Astrocyte of the spinal cord (primary cell): Measurements from ENCODE around the gene ADAMTS5.

Experiments
- DNase-seq: peaks from one replicate; pipeline ENCODE4 v3.0.0; 2011; ENCODE audit warnings: low read depth, low spot score
- H3K4me3 ChIP-seq: 2 replicates; pipeline ENCODE4 v1.5.1; 2011; ENCODE audit warnings: low read depth, mild to moderate bottlenecking, low read length, moderate library complexity
- in situ Hi-C: cut with HindIII; loops from 2 replicates; pipeline ENCODE4 v1.10.0; 2017; ENCODE audit warnings: low sequenced_read_pairs
- TF ChIP-seq, protein P1 (sequence below): IDR thresholded peaks from 2 replicates; pipeline ENCODE4 v1.5.1; 2012; ENCODE audit warnings: low read depth, mild to moderate bottlenecking, low read length, inconsistent platforms

ADAMTS5 gene

DNA sequence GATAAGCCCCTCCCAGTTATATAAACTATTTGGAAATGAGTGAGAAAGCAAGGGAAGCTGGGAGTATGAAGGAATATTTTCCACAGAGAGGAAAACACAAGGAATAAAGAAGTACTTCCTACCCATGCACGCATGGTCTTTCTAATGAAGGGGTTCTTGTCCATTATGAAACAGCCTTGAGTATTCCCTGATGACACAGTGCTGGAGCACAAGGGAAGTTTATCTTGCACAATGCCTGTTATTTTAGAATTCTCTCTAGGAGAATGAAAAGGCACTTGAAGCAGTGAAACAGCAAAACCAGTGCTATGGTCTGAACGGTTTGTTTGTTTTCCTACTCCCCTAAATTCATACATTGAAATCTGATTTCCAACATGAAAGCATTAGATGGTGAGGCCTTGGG, 83.1 kb downstream of the ADAMTS5 start:
- in situ Hi-C loops, result no loop called here
- no peak for DNase-seq
- H3K4me3 ChIP-seq, result no peak overlapping the region
- TF ChIP-seq, protein P1, sequence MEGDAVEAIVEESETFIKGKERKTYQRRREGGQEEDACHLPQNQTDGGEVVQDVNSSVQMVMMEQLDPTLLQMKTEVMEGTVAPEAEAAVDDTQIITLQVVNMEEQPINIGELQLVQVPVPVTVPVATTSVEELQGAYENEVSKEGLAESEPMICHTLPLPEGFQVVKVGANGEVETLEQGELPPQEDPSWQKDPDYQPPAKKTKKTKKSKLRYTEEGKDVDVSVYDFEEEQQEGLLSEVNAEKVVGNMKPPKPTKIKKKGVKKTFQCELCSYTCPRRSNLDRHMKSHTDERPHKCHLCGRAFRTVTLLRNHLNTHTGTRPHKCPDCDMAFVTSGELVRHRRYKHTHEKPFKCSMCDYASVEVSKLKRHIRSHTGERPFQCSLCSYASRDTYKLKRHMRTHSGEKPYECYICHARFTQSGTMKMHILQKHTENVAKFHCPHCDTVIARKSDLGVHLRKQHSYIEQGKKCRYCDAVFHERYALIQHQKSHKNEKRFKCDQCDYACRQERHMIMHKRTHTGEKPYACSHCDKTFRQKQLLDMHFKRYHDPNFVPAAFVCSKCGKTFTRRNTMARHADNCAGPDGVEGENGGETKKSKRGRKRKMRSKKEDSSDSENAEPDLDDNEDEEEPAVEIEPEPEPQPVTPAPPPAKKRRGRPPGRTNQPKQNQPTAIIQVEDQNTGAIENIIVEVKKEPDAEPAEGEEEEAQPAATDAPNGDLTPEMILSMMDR, result no peak

DNA sequence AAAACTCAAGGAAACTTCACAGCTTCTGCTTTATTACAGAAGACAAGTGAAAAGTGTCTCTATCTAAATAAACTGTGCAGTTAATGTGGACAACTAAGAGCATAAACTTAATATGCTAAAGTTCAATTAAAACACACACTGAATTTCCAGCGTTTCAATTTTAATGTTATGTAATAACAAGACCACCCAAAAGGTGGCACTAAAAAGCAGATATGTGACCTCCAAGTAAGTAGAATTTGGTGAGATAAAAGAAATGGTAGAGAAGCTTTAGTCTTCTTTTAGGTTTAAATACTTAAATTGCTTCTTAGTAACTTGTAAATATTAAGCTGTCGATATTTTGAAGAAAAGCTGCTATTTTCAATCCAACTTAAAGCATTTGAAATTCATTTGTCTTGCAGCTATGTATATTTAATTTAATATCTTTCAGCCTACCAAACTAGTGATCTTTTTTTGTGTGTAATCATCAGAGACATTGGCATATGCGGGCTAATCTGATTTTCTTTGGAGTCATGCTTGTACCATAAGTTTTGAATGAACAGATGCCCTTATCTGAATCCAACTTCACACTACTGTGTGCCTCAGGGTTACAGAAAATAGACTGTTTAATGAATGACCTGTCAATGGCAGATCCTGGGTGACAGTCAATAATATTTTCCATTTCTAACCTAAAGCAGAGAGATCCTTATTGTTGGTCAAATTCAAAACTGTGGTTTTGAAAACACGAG, 85.2 kb downstream of the ADAMTS5 start:
- TF ChIP-seq, protein P1, result peak; percentile 35
- DNase-seq, result peak; percentile 39
- no peak overlapping the region for H3K4me3 ChIP-seq
- in situ Hi-C loops, result no loop called here

DNA sequence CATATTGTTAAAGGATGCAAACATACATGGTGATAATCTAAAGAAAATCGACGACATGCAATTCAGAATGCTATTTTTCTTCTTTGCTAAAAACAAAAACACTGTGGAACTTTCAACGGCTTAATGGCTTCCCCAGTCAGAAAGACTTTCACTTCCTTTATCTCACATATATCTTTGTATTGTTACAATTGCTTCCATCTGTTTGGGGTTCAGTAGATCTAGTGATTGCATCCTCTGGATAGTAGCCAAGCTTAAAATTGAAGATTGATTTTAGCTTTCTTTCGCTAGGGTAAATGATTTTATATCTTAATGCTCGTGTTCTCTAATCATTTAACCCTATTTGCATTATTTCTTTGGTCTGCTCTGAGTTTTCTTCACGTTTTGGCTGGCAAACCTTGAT, 89.9 kb downstream of the ADAMTS5 start:
- in situ Hi-C loops, result no loop called here
- DNase-seq, result no peak
- H3K4me3 ChIP-seq, result no peak overlapping the region
- TF ChIP-seq, protein P1, result no peak

DNA sequence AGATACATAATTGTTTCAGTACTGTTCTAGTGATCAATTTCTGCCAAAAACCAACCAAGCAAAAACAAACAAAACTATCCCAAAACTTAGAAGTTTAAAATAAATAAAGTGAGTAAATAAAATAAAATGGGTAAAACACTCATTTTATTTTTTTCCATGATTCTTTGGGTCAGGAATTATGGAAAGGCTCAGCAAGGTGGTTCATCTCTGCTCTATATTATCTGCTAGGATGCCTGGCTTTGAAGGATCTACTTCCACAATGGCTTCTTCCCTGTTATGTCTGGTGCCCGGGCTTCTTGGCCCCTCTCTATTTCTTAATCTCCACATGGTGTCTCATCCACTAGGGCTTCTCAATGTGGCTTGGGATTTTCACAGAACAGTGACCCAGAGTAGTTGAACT, 92.5 kb downstream of the ADAMTS5 start:
- TF ChIP-seq, protein P1, result no peak
- in situ Hi-C loops, result no loop called here
- H3K4me3 ChIP-seq, result no peak overlapping the region
- no peak for DNase-seq
